KMS-11 (cell line): ENCODE measurements around the gene HK1.

Experiments used
- H2AFZ ChIP-seq: fragments of 200-600 bp; sonication (generic); 2 replicates; pipeline ENCODE4 v1.6.1; 2016; ENCODE audit warnings: antibody characterized with exemption, mixed run types, low read depth
- H3K27ac ChIP-seq: fragments of 200-600 bp; sonication (generic); 2 replicates; pipeline ENCODE4 v1.6.1; 2016; ENCODE audit warnings: mild to moderate bottlenecking, mixed run types
- H3K27me3 ChIP-seq: fragments of 200-600 bp; sonication (generic); 2 replicates; pipeline ENCODE4 v1.6.1; 2017; ENCODE audit warnings: mild to moderate bottlenecking, low read depth, mixed run types, moderate library complexity; ENCODE audit not compliant: insufficient read depth
- H3K36me3 ChIP-seq: fragments of 200-600 bp; sonication (generic); 2 replicates; pipeline ENCODE4 v1.6.1; 2017; ENCODE audit warnings: mild to moderate bottlenecking, mixed run types; ENCODE audit not compliant: insufficient read depth
- H3K4me1 ChIP-seq: fragments of 200-600 bp; sonication (generic); 2 replicates; pipeline ENCODE4 v1.6.1; 2016; ENCODE audit warnings: mild to moderate bottlenecking, low read depth, mixed run types; ENCODE audit not compliant: poor library complexity, severe bottlenecking
- H3K4me2 ChIP-seq: fragments of 200-600 bp; sonication (generic); 2 replicates; pipeline ENCODE4 v1.7.0; 2016; ENCODE audit warnings: mild to moderate bottlenecking, mixed run types
- H3K4me3 ChIP-seq: fragments of 200-600 bp; sonication (generic); IDR thresholded peaks from 2 replicates; pipeline ENCODE4 v1.6.1; 2017; ENCODE audit warnings: low read depth, low read length, mixed read lengths; ENCODE audit not compliant: insufficient read depth
- H3K79me2 ChIP-seq: fragments of 200-600 bp; sonication (generic); 2 replicates; pipeline ENCODE4 v1.6.1; 2016; ENCODE audit warnings: low read depth, mixed run types; ENCODE audit not compliant: insufficient read depth
- H3K9ac ChIP-seq: fragments of 200-600 bp; sonication (generic); 2 replicates; pipeline ENCODE4 v1.6.1; 2016; ENCODE audit warnings: mild to moderate bottlenecking, mixed run types
- H4K20me1 ChIP-seq: fragments of 200-600 bp; sonication (generic); 2 replicates; pipeline ENCODE4 v1.6.1; 2016; ENCODE audit warnings: mild to moderate bottlenecking, mixed run types; ENCODE audit not compliant: insufficient read depth
- TF ChIP-seq, protein P1 (sequence below): fragments of 200-600 bp; sonication (generic); conservative IDR thresholded peaks from 2 replicates; pipeline ENCODE4 v1.6.1; 2017; ENCODE audit warnings: low read depth, mild to moderate bottlenecking, antibody characterized with exemption, low read length, moderate library complexity, mixed read lengths

The HK1 gene

DNA sequence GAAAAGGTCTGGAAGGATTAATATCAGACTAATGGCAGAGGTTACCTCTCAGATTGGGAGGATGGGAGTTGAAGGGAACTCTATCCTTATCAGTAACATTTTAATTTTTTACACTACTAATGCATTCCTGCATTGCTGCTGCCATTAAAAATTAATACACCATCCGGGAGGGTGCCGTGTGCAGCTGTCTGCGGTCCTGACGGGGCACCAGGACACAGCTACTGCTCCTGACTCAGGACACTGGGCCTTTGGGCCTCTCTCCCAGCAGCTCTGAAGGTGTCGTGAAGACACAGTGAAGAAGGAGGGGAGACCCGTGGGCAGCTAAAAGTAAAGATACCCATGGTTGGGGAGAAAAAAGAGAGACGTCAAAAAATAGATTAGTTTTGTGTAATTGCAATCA lies 23.4 kb upstream of the HK1 start:
- TF ChIP-seq, protein P1, sequence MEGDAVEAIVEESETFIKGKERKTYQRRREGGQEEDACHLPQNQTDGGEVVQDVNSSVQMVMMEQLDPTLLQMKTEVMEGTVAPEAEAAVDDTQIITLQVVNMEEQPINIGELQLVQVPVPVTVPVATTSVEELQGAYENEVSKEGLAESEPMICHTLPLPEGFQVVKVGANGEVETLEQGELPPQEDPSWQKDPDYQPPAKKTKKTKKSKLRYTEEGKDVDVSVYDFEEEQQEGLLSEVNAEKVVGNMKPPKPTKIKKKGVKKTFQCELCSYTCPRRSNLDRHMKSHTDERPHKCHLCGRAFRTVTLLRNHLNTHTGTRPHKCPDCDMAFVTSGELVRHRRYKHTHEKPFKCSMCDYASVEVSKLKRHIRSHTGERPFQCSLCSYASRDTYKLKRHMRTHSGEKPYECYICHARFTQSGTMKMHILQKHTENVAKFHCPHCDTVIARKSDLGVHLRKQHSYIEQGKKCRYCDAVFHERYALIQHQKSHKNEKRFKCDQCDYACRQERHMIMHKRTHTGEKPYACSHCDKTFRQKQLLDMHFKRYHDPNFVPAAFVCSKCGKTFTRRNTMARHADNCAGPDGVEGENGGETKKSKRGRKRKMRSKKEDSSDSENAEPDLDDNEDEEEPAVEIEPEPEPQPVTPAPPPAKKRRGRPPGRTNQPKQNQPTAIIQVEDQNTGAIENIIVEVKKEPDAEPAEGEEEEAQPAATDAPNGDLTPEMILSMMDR: no peak
- Histone ChIP-seq H3K36me3 (no peaks in the 10 kb centered on the region), H3K4me3 (no peak overlapping the region), H3K4me2 (no peak overlapping the region), H4K20me1 (no peaks in the 10 kb centered on the region), H3K4me1 (no peaks in the 10 kb centered on the region), H3K79me2 (no peaks in the 10 kb centered on the region), H3K27ac (no peak overlapping the region), H3K27me3 (no peaks in the 10 kb centered on the region), H2AFZ (no peak overlapping the region), H3K9ac (no peak overlapping the region)

DNA sequence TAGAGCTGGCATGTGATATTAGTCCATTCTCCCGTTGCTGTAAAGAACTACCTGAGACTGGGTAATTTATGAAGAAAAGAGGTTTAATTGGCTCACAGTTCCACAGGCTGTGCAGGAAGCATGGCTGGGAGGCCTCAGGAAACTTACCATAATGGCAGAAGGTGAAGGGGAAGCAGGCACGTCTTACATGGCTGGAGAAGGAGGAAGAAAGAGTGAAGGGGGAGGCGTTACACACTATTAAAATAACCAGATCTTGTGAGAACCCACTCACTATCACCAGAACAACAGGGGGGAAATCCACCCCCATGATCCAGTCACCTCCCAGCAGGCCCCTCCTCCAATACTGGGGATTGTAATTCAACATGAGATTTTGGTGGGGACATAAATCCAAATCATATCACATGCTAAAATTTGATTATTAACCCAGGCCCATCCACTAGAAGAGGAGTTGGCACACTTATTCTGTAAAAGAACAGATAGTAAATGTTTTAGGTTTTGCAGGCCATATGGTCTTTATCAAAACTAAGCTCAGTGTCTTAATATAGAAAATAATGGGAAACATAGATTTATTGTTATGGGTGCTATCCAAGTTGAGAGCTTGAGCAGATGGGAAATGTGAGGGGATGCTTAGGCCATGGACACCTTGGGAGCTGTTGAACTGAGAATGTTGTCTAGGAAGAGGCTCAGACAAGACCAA lies 18.6 kb upstream of the HK1 start:
- Histone ChIP-seq H3K36me3 (no peaks in the 10 kb centered on the region), H3K4me3 (no peak overlapping the region), H4K20me1 (no peaks in the 10 kb centered on the region), H3K79me2 (no peaks in the 10 kb centered on the region), H3K4me1 (no peaks in the 10 kb centered on the region), H3K27me3 (no peaks in the 10 kb centered on the region), H2AFZ (no peak overlapping the region), H3K9ac (no peak overlapping the region), H3K27ac (no peak overlapping the region), H3K4me2 (no peak overlapping the region)
- TF ChIP-seq, protein P1: no peak

DNA sequence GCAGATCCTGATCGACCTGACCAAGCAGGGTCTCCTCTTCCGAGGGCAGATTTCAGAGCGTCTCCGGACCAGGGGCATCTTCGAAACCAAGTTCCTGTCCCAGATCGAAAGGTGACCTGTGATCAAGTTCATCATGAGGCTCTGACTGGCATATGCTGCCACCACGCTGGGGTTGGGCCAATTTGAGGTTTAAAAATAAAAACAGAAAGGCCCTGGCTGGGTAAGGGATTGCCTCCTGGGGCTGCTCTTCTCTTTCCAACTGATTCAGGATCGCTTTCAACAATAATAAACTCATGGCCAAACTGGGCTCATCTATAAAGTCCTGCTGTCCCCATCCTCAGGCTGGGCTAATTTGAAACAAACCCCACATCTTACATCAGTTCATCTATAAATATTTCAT lies 17.1 kb upstream of the HK1 start:
- Histone ChIP-seq H3K27me3 (no peaks in the 10 kb centered on the region), H3K27ac (no peak overlapping the region), H2AFZ (no peak overlapping the region), H3K4me2 (no peak overlapping the region), H3K9ac (no peak overlapping the region), H4K20me1 (no peaks in the 10 kb centered on the region), H3K4me3 (no peak overlapping the region), H3K4me1 (no peaks in the 10 kb centered on the region), H3K79me2 (no peaks in the 10 kb centered on the region), H3K36me3 (no peaks in the 10 kb centered on the region)
- TF ChIP-seq, protein P1: no peak

DNA sequence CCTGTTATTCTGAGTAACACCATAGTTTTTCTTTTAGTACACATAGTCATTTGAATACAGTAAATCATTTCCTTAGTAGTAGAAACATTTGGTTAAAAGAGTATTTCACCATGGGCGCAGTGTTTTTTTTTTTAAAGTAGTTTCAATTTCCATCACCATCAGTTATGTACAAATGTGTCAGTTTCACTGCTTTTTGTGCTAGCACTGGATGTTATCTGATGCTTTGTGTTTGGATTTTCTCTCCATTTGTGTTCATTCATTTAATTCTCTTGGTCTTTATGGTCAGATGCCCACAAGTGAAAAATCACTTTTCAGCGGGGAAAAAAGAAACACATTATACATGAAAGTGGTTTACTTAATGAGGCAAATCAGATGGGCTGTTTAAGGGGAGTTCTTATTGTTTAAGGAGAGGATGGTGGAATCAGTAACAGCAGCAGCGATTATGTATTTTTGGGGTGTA lies 16.0 kb upstream of the HK1 start:
- H2AFZ ChIP-seq: no peak overlapping the region
- H3K27ac ChIP-seq: no peak overlapping the region
- H4K20me1 ChIP-seq: no peaks in the 10 kb centered on the region
- no peak overlapping the region for H3K4me2 ChIP-seq
- no peaks in the 10 kb centered on the region for H3K4me1 ChIP-seq
- no peak overlapping the region for H3K9ac ChIP-seq
- no peaks in the 10 kb centered on the region for H3K36me3 ChIP-seq
- no peak overlapping the region for H3K4me3 ChIP-seq
- no peaks in the 10 kb centered on the region for H3K79me2 ChIP-seq
- TF ChIP-seq, protein P1: no peak
- no peaks in the 10 kb centered on the region for H3K27me3 ChIP-seq
